GM23338 (cell line): ENCODE measurements around the gene KIF20B. TPM values are rescaled to one million over a fixed set of nuclear protein-coding genes. Genes with fewer than 3 reads are reported as not detected.

Experiments
- polyA plus RNA-seq: library from polyadenylated mRNA; unstranded; fragments of >200 nt; fragmentation: Nextera tagmentation; extraction: Ambion mirVana; gene quantifications from 2 replicates; pipeline ENCODE4 v1.2.1, GENCODE V29; 2016
- total RNA-seq: library from RNA; depleted of rRNA; stranded (reverse); fragments of >200 nt; shearing (Covaris generic); gene quantifications from 2 replicates; pipeline ENCODE4 v1.2.3, GENCODE V29; 2014; rRNA removed

The KIF20B gene
- total and polyA plus RNA-seq, 2 experiments from 2014 or later = 42.7 to 111 TPM

Other genes with a start within 250 kb of the KIF20B start
- 1.3 and 2.0 TPM in 2 replicates for gene SLC16A12, start 166.0 kb upstream of the KIF20B start, total RNA-seq
- gene SLC16A12, start 166.0 kb upstream of the KIF20B start, polyA plus RNA-seq = 0.84 and 0.89 TPM in 2 replicates
- 44.7 and 62.5 TPM in 2 replicates for gene PANK1, start 56.3 kb upstream of the KIF20B start, total RNA-seq
- 14.6 and 15.2 TPM in 2 replicates for gene PANK1, start 56.3 kb upstream of the KIF20B start, polyA plus RNA-seq